ENCODE results near the gene AGO1. TPM values are rescaled to one million over a fixed set of nuclear protein-coding genes. Genes with fewer than 3 reads are reported as not detected.

Gene AGO1
- total and polyA plus RNA-seq, 2 of the 13 experiments (the other 11 are each of a cell fraction or from before 2014, with no cell fraction given): 9.2 to 18.6 TPM

DNA sequence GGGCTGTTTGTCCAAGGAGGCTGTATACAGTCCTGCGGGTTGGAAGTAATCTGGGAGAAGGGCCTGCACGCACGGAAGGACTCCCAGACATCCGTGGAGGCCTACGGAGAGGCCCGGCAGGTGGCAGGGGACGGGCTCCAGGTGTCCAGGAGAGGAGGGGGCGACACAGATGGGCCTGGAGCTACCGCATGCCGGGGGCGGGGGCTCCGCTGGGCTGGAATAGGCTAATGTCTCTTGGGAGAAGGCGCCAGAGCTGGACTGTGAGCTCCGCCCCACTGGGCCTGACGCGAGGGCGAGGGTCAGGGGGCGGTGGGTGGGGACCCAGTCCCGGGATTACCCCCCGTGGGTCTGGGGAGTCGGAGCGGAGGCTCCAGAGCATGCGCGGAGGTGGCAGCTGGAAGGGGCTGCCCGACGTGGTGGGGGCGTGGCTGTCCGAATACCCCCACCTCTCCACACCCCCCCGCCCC lies 659 bp downstream of the AGO1 start (continued):
- TF ChIP-seq, protein P1, sequence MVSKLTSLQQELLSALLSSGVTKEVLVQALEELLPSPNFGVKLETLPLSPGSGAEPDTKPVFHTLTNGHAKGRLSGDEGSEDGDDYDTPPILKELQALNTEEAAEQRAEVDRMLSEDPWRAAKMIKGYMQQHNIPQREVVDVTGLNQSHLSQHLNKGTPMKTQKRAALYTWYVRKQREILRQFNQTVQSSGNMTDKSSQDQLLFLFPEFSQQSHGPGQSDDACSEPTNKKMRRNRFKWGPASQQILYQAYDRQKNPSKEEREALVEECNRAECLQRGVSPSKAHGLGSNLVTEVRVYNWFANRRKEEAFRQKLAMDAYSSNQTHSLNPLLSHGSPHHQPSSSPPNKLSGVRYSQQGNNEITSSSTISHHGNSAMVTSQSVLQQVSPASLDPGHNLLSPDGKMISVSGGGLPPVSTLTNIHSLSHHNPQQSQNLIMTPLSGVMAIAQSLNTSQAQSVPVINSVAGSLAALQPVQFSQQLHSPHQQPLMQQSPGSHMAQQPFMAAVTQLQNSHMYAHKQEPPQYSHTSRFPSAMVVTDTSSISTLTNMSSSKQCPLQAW (CRISPR knock-in tag; IDR thresholded peaks at IDR 0.05): peak; percentile 39; the same call in 1 of the 2 replicates
- TF ChIP-seq HNRNPK (IDR thresholded peaks at IDR 0.05; ENCODE audit: low read depth, low read length, poor library complexity, severe bottlenecking) (no peak), ZNF232 (CRISPR knock-in tag; IDR thresholded peaks at IDR 0.05; ENCODE audit: borderline replicate concordance) (0 out of 2 replicates have a peak, but pooled peaks have one; percentile 5), U2AF2 (IDR thresholded peaks at IDR 0.05; ENCODE audit: low read depth, low read length) (no peak), ZNF451 (CRISPR knock-in tag; IDR thresholded peaks at IDR 0.05) (no peak), RARA (CRISPR knock-in tag; IDR thresholded peaks at IDR 0.05) (no peak), HOXA9 (CRISPR knock-in tag; IDR thresholded peaks at IDR 0.05; ENCODE audit: borderline replicate concordance) (no peak), ZNF7 (CRISPR knock-in tag; IDR thresholded peaks at IDR 0.05) (no peak), SIN3B (IDR thresholded peaks at IDR 0.05; ENCODE audit: low read length) (no peak), NCOA2 (CRISPR knock-in tag; IDR thresholded peaks at IDR 0.05) (no peak), POLR2A (IDR thresholded peaks at IDR 0.05; ENCODE audit: insufficient read depth in 1 of 2, low read depth in 2 of 2, low read length in 2 of 2) (0 out of 4 replicates have a peak, but pooled peaks of 1 of the 2 experiments have one; percentile 27)
- TF ChIP-seq, protein P2, sequence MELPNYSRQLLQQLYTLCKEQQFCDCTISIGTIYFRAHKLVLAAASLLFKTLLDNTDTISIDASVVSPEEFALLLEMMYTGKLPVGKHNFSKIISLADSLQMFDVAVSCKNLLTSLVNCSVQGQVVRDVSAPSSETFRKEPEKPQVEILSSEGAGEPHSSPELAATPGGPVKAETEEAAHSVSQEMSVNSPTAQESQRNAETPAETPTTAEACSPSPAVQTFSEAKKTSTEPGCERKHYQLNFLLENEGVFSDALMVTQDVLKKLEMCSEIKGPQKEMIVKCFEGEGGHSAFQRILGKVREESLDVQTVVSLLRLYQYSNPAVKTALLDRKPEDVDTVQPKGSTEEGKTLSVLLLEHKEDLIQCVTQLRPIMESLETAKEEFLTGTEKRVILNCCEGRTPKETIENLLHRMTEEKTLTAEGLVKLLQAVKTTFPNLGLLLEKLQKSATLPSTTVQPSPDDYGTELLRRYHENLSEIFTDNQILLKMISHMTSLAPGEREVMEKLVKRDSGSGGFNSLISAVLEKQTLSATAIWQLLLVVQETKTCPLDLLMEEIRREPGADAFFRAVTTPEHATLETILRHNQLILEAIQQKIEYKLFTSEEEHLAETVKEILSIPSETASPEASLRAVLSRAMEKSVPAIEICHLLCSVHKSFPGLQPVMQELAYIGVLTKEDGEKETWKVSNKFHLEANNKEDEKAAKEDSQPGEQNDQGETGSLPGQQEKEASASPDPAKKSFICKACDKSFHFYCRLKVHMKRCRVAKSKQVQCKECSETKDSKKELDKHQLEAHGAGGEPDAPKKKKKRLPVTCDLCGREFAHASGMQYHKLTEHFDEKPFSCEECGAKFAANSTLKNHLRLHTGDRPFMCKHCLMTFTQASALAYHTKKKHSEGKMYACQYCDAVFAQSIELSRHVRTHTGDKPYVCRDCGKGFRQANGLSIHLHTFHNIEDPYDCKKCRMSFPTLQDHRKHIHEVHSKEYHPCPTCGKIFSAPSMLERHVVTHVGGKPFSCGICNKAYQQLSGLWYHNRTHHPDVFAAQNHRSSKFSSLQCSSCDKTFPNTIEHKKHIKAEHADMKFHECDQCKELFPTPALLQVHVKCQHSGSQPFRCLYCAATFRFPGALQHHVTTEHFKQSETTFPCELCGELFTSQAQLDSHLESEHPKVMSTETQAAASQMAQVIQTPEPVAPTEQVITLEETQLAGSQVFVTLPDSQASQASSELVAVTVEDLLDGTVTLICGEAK (IDR thresholded peaks at IDR 0.05): no peak
- TF ChIP-seq, protein P2 (CRISPR knock-in tag; IDR thresholded peaks at IDR 0.05): 0 out of 2 replicates have a peak, but pooled peaks have one; percentile 12
- TF ChIP-seq, protein P3, sequence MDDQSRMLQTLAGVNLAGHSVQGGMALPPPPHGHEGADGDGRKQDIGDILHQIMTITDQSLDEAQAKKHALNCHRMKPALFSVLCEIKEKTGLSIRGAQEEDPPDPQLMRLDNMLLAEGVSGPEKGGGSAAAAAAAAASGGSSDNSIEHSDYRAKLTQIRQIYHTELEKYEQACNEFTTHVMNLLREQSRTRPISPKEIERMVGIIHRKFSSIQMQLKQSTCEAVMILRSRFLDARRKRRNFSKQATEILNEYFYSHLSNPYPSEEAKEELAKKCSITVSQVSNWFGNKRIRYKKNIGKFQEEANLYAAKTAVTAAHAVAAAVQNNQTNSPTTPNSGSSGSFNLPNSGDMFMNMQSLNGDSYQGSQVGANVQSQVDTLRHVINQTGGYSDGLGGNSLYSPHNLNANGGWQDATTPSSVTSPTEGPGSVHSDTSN (CRISPR knock-in tag; IDR thresholded peaks at IDR 0.05; ENCODE audit: borderline replicate concordance): no peak
- TF ChIP-seq, protein P4, sequence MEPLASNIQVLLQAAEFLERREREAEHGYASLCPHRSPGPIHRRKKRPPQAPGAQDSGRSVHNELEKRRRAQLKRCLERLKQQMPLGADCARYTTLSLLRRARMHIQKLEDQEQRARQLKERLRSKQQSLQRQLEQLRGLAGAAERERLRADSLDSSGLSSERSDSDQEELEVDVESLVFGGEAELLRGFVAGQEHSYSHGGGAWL (CRISPR knock-in tag; IDR thresholded peaks at IDR 0.05): no peak
- TF ChIP-seq, protein P5, sequence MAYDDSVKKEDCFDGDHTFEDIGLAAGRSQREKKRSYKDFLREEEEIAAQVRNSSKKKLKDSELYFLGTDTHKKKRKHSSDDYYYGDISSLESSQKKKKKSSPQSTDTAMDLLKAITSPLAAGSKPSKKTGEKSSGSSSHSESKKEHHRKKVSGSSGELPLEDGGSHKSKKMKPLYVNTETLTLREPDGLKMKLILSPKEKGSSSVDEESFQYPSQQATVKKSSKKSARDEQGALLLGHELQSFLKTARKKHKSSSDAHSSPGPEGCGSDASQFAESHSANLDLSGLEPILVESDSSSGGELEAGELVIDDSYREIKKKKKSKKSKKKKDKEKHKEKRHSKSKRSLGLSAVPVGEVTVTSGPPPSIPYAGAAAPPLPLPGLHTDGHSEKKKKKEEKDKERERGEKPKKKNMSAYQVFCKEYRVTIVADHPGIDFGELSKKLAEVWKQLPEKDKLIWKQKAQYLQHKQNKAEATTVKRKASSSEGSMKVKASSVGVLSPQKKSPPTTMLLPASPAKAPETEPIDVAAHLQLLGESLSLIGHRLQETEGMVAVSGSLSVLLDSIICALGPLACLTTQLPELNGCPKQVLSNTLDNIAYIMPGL (CRISPR knock-in tag; IDR thresholded peaks at IDR 0.05; ENCODE audit: borderline replicate concordance in 1 of 2, low read depth in 1 of 2): no peak; a peak in 1 of 4 replicates
